Astrocyte (in vitro differentiated cells and primary cell): ENCODE results near the gene GCK. TPM values are rescaled to one million over a fixed set of nuclear protein-coding genes. Genes with fewer than 3 reads are reported as not detected.
A peak's percentile ranks its signal among the peaks of the same experiment; 100 is the strongest.

ENCODE experiments used
- DNase-seq: peaks from one replicate; pipeline ENCODE4 v3.0.0-alpha.2; 2010; ENCODE audit warnings: low read depth
- FAIRE-seq: peaks from 2 replicates; lab custom pipeline; 2011; peaks lifted over from hg19 to GRCh38; lab: Jason Lieb, UNC
- H2AFZ ChIP-seq: 2 replicates; pipeline ENCODE4 v1.6.0; 2012; ENCODE audit warnings: low read depth, low read length, inconsistent platforms
- H3K27ac ChIP-seq: 2 replicates; pipeline ENCODE4 v1.5.1; 2011; ENCODE audit warnings: low read depth, low read length, inconsistent platforms
- H3K27me3 ChIP-seq: 2 replicates; pipeline ENCODE4 v1.6.0; 2011; ENCODE audit warnings: low read length, inconsistent platforms; ENCODE audit not compliant: insufficient read depth
- H3K36me3 ChIP-seq: 2 replicates; pipeline ENCODE4 v1.5.1; 2011; ENCODE audit warnings: low read length, inconsistent platforms; ENCODE audit not compliant: insufficient read depth
- H3K4me1 ChIP-seq: 2 replicates; pipeline ENCODE4 v1.5.1; 2011; ENCODE audit warnings: low read length, inconsistent platforms; ENCODE audit not compliant: insufficient read depth
- H3K4me2 ChIP-seq: 2 replicates; pipeline ENCODE4 v1.6.0; 2012; ENCODE audit warnings: low read length, inconsistent platforms
- H3K4me3 ChIP-seq: 2 replicates; pipeline ENCODE4 v1.5.1; 2011; ENCODE audit warnings: low read depth, mild to moderate bottlenecking, low read length, inconsistent platforms; ENCODE audit not compliant: insufficient read depth
- H3K79me2 ChIP-seq: 2 replicates; pipeline ENCODE4 v1.6.0; 2012; ENCODE audit warnings: mild to moderate bottlenecking, low read length, inconsistent platforms; ENCODE audit not compliant: insufficient read depth
- H3K9ac ChIP-seq: 2 replicates; pipeline ENCODE4 v1.6.0; 2012; ENCODE audit warnings: mild to moderate bottlenecking, low read length, inconsistent platforms
- H3K9me3 ChIP-seq: 2 replicates; pipeline ENCODE4 v1.5.1; 2012; ENCODE audit warnings: low read depth, mild to moderate bottlenecking, low read length, inconsistent platforms; ENCODE audit not compliant: insufficient read depth
- H4K20me1 ChIP-seq: 2 replicates; pipeline ENCODE4 v1.6.0; 2012; ENCODE audit warnings: low read length, inconsistent platforms; ENCODE audit not compliant: insufficient read depth
- H3K27ac Mint-ChIP-seq: one replicate; pipeline ENCODE4 v1.8.0; 2021; ENCODE audit warnings: mild to moderate bottlenecking, mixed read lengths; ENCODE audit not compliant: unreplicated experiment
- H3K27me3 Mint-ChIP-seq: one replicate; pipeline ENCODE4 v1.8.0; 2021; ENCODE audit warnings: low read depth, mixed read lengths; ENCODE audit not compliant: unreplicated experiment
- H3K36me3 Mint-ChIP-seq: one replicate; pipeline ENCODE4 v1.8.0; 2021; ENCODE audit warnings: low read depth, mixed read lengths; ENCODE audit not compliant: unreplicated experiment
- H3K4me1 Mint-ChIP-seq: one replicate; pipeline ENCODE4 v1.8.0; 2021; ENCODE audit warnings: low read depth, mixed read lengths; ENCODE audit not compliant: unreplicated experiment
- H3K4me3 Mint-ChIP-seq: one replicate; pipeline ENCODE4 v1.8.0; 2021; ENCODE audit warnings: mild to moderate bottlenecking, moderate library complexity, mixed read lengths; ENCODE audit not compliant: unreplicated experiment
- H3K9me3 Mint-ChIP-seq: one replicate; pipeline ENCODE4 v1.8.0; 2021; ENCODE audit warnings: mild to moderate bottlenecking, mixed read lengths; ENCODE audit not compliant: unreplicated experiment
- CTCF ChIP-seq: IDR thresholded peaks from 2 replicates; pipeline ENCODE4 v1.5.1; 2011; ENCODE audit warnings: low read depth, mild to moderate bottlenecking, inconsistent platforms, low read length, moderate library complexity; ENCODE audit not compliant: insufficient read depth
- EZH2 ChIP-seq: IDR thresholded peaks from 2 replicates; pipeline ENCODE4 v1.6.1; 2012; ENCODE audit warnings: mild to moderate bottlenecking, low read length, inconsistent platforms; ENCODE audit not compliant: insufficient read depth
- total RNA-seq: library from RNA; stranded (reverse); gene quantifications from 2 replicates; pipeline ENCODE4 v1.2.1, GENCODE V29; 2021

The GCK gene
- total RNA-seq, 1 donor from 2014 or later = not detected

- Histone ChIP-seq H3K9me3 (no peaks in the 10 kb centered on the region), H3K79me2 (no peaks in the 10 kb centered on the region), H3K4me1 (no peaks in the 10 kb centered on the region), H2AFZ (no peak overlapping the region), H3K9ac (no peak overlapping the region), H3K36me3 (no peaks in the 10 kb centered on the region), H3K27me3 (no peaks in the 10 kb centered on the region), H4K20me1 (no peaks in the 10 kb centered on the region), H3K4me2 (no peak overlapping the region), H3K27ac (no peak overlapping the region), H3K4me3 (no peak overlapping the region)
- Mint-ChIP-seq H3K27ac (no peak overlapping the region), H3K36me3 (peaks cover 2% of the 10 kb centered on the region), H3K4me3 (no peak overlapping the region), H3K9me3 (no peaks in the 10 kb centered on the region), H3K27me3 (peaks cover 45% of the 10 kb centered on the region), H3K4me1 (no peaks in the 10 kb centered on the region)
- FAIRE-seq (no peak), DNase-seq (no peak)
- TF ChIP-seq CTCF (no peak), EZH2 (no peak)
Measured at GRCh38 chr7:44155191-44156185, 33.8 kb downstream of the GCK start.

- no peak for FAIRE-seq
- peaks cover 2% of the 10 kb centered on the region for H3K36me3 Mint-ChIP-seq
- H3K27me3 ChIP-seq = no peaks in the 10 kb centered on the region
- H3K27me3 Mint-ChIP-seq = peaks cover 49% of the 10 kb centered on the region
- no peaks in the 10 kb centered on the region for H3K9me3 Mint-ChIP-seq
- no peak overlapping the region for H3K4me3 ChIP-seq
- no peak overlapping the region for H3K27ac ChIP-seq
- no peak overlapping the region for H3K4me3 Mint-ChIP-seq
- no peak overlapping the region for H3K9ac ChIP-seq
- DNase-seq = peak; percentile 19
- no peak overlapping the region for H2AFZ ChIP-seq
- H3K79me2 ChIP-seq = no peaks in the 10 kb centered on the region
- H3K4me1 ChIP-seq = no peaks in the 10 kb centered on the region
- H3K27ac Mint-ChIP-seq = no peak overlapping the region
- TF ChIP-seq EZH2 (no peak), CTCF (no peak)
- no peaks in the 10 kb centered on the region for H3K4me1 Mint-ChIP-seq
- no peak overlapping the region for H3K4me2 ChIP-seq
- no peaks in the 10 kb centered on the region for H3K9me3 ChIP-seq
- no peaks in the 10 kb centered on the region for H4K20me1 ChIP-seq
- no peaks in the 10 kb centered on the region for H3K36me3 ChIP-seq
Measured at GRCh38 chr7:44154703-44155102, 34.5 kb downstream of the GCK start.

GRCh38 chr7:44153948-44154335 lies 35.3 kb downstream of the GCK start:
- Mint-ChIP-seq H3K4me1 (no peaks in the 10 kb centered on the region), H3K27me3 (peaks cover 49% of the 10 kb centered on the region), H3K4me3 (no peak overlapping the region), H3K9me3 (no peaks in the 10 kb centered on the region), H3K36me3 (no peaks in the 10 kb centered on the region), H3K27ac (no peak overlapping the region)
- no peaks in the 10 kb centered on the region for H4K20me1 ChIP-seq
- no peak overlapping the region for H2AFZ ChIP-seq
- no peaks in the 10 kb centered on the region for H3K79me2 ChIP-seq
- H3K36me3 ChIP-seq = no peaks in the 10 kb centered on the region
- no peak overlapping the region for H3K4me3 ChIP-seq
- no peak for DNase-seq
- no peaks in the 10 kb centered on the region for H3K9me3 ChIP-seq
- no peak for FAIRE-seq
- H3K27me3 ChIP-seq = no peaks in the 10 kb centered on the region
- TF ChIP-seq EZH2 (no peak), CTCF (no peak)
- H3K27ac ChIP-seq = no peak overlapping the region
- H3K4me1 ChIP-seq = no peaks in the 10 kb centered on the region
- no peak overlapping the region for H3K4me2 ChIP-seq
- H3K9ac ChIP-seq = no peak overlapping the region
